CD14-positive monocyte (primary cell): ENCODE results near the gene RGS9. TPM values are rescaled to one million over a fixed set of nuclear protein-coding genes. Genes with fewer than 3 reads are reported as not detected.
"Not testable (repeated sequence)": the region's sequence is repeated elsewhere in the genome, so short reads cannot be mapped to it uniquely, and the experiment has no call there.

ENCODE experiments used
- DNase-seq, 3 donors: peaks; one replicate each; pipeline ENCODE4 v3.0.0-alpha.2; 2011 to 2022
- H2AFZ ChIP-seq: 2 replicates; pipeline ENCODE4 v1.6.0; 2012; ENCODE audit warnings: mild to moderate bottlenecking, low read depth, low read length, inconsistent platforms; ENCODE audit not compliant: insufficient read depth, poor library complexity, severe bottlenecking
- H3K27ac ChIP-seq, 2 donors: 1 replicate in 1 of 2; 2 replicates in 1 of 2; pipeline ENCODE4 v1.5.1; 2012 to 2013; ENCODE audit warnings: low read length in 2 of 2, control low read depth in 1 of 2, inconsistent platforms in 1 of 2, low read depth in 1 of 2, mild to moderate bottlenecking in 1 of 2
- H3K27me3 ChIP-seq, 2 donors: one replicate each; pipeline versions ENCODE4 v1.6.0 to v1.6.1; 2011 to 2013; ENCODE audit warnings: low read length in 2 of 2; ENCODE audit not compliant: control insufficient read depth in 2 of 2, insufficient read depth in 2 of 2
- H3K36me3 ChIP-seq, 2 donors: replicated peaks in 1 of 2; 1 replicate in 1 of 2; 2 replicates in 1 of 2; pipeline versions ENCODE4 v1.5.1 to v1.6.1; 2012 to 2013; ENCODE audit warnings: low read length in 2 of 2, control low read depth in 1 of 2, inconsistent platforms in 1 of 2, mild to moderate bottlenecking in 1 of 2; ENCODE audit not compliant: insufficient read depth in 2 of 2, control insufficient read depth in 1 of 2
- H3K4me1 ChIP-seq, 2 donors: 1 replicate in 1 of 2; 2 replicates in 1 of 2; pipeline versions ENCODE4 v1.5.1 to v1.6.1; 2012 to 2013; ENCODE audit warnings: low read length in 2 of 2, control low read depth in 1 of 2, inconsistent platforms in 1 of 2, mild to moderate bottlenecking in 1 of 2, moderate library complexity in 1 of 2; ENCODE audit not compliant: insufficient read depth in 2 of 2, control insufficient read depth in 1 of 2
- H3K4me2 ChIP-seq: replicated peaks from 2 replicates; pipeline ENCODE3; 2012; ENCODE audit warnings: low read length, moderate library complexity, mild to moderate bottlenecking; ENCODE audit not compliant: poor library complexity, severe bottlenecking; ENCODE audit errors: extremely low read depth
- H3K4me3 ChIP-seq, 3 experiments: fragments of 200-600 bp in 1 of 3; sonication (generic) in 1 of 3; replicated peaks in 1 of 3; 1 replicate in 2 of 3; 2 replicates in 1 of 3; pipeline ENCODE4 v1.5.1; 2011 to 2013; ENCODE audit warnings: low read length in 3 of 3, mild to moderate bottlenecking in 3 of 3, control low read depth in 2 of 3, low read depth in 2 of 3, inconsistent platforms in 1 of 3, moderate library complexity in 1 of 3
- H3K79me2 ChIP-seq: 2 replicates; pipeline ENCODE4 v1.6.0; 2012; ENCODE audit warnings: mild to moderate bottlenecking, control low read depth, inconsistent platforms, low read length, moderate library complexity; ENCODE audit not compliant: insufficient read depth
- H3K9ac ChIP-seq: 2 replicates; pipeline ENCODE4 v1.6.0; 2017; ENCODE audit warnings: low read length, mild to moderate bottlenecking; ENCODE audit not compliant: insufficient read depth, poor library complexity, severe bottlenecking
- H3K9me3 ChIP-seq, 2 donors: replicated peaks in 1 of 2; 1 replicate in 1 of 2; 2 replicates in 1 of 2; pipeline versions ENCODE4 v1.5.1 to v1.6.1; 2012 to 2013; ENCODE audit warnings: low read length in 2 of 2, control low read depth in 1 of 2; ENCODE audit not compliant: control insufficient read depth in 1 of 2, insufficient read depth in 1 of 2
- H4K20me1 ChIP-seq: 2 replicates; pipeline ENCODE4 v1.6.0; 2012; ENCODE audit warnings: mild to moderate bottlenecking, low read length, control low read depth, moderate library complexity; ENCODE audit not compliant: insufficient read depth
- H3K27ac Mint-ChIP-seq, 7 donors: one replicate each; pipeline ENCODE4 v1.8.0; 2020; ENCODE audit warnings: mild to moderate bottlenecking in 7 of 7, mixed read lengths in 7 of 7, moderate library complexity in 6 of 7, inconsistent platforms in 2 of 7
- H3K27me3 Mint-ChIP-seq, 3 donors: one replicate each; pipeline ENCODE4 v1.8.0; 2021 to 2022; ENCODE audit warnings: low read depth in 3 of 3, mild to moderate bottlenecking in 3 of 3, mixed read lengths in 3 of 3, moderate library complexity in 3 of 3, inconsistent platforms in 1 of 3
- H3K36me3 Mint-ChIP-seq, 2 donors: one replicate each; pipeline ENCODE4 v1.8.0; 2020; ENCODE audit warnings: mixed read lengths in 2 of 2, inconsistent platforms in 1 of 2, mild to moderate bottlenecking in 1 of 2
- H3K4me1 Mint-ChIP-seq: one replicate; pipeline ENCODE4 v1.8.0; 2020; ENCODE audit warnings: mild to moderate bottlenecking, mixed read lengths
- H3K4me3 Mint-ChIP-seq, 2 donors: one replicate each; pipeline ENCODE4 v1.8.0; 2020; ENCODE audit warnings: mild to moderate bottlenecking in 2 of 2, mixed read lengths in 2 of 2, moderate library complexity in 1 of 2
- H3K9me3 Mint-ChIP-seq, 7 donors: one replicate each; pipeline ENCODE4 v1.8.0; 2020 to 2022; ENCODE audit warnings: mixed read lengths in 7 of 7, mild to moderate bottlenecking in 6 of 7, moderate library complexity in 6 of 7, inconsistent platforms in 2 of 7
- WGBS: methylation state at CpG from one replicate; pipeline ENCODE4 v1.1.5; 2013; ENCODE audit warnings: missing lambda C conversion rate; ENCODE audit not compliant: insufficient coverage; 5-methylcytosine and 5-hydroxymethylcytosine counted together
- intact Hi-C, 2 donors: fragments of 100-400 bp; cut with micrococcal nuclease; formaldehyde crosslinking; loops; one replicate each; pipeline versions ENCODE4 v1.15.0 to v1.15.1; 2023
- polyA plus RNA-seq, 3 donors: library from polyadenylated mRNA; depleted of rRNA in 1 of 3; unstranded in 2 of 3; stranded (reverse) in 1 of 3; fragments of 300-500 nt in 2 of 3; fragments of >200 nt in 1 of 3; fragmentation: Illumina TruSeq in 2 of 3; gene quantifications; 1 replicate in 2 of 3; 2 replicates in 1 of 3; pipeline ENCODE4 v1.2.3, GENCODE V29; 2012 to 2021
- TF ChIP-seq, protein P1 (sequence below): fragments of 200-600 bp; IDR thresholded peaks from one replicate; pipeline ENCODE4 v1.8.0; 2022; ENCODE audit warnings: antibody characterized with exemption, mild to moderate bottlenecking

The RGS9 gene
- polyA plus RNA-seq, 3 donors: 0.08 TPM; not detected in 2

GRCh38 chr17:65204001-65204400 is 66.8 kb downstream of the RGS9 start:
- no peak overlapping the region for H3K4me3 ChIP-seq
- H3K27ac ChIP-seq: no peak overlapping the region
- WGBS: 98% methylated on average over 8 of the region's 13 CpGs
- no peak overlapping the region for H2AFZ ChIP-seq
- H3K9me3 ChIP-seq: no peaks in the 10 kb centered on the region
- DNase-seq: no peak
- Mint-ChIP-seq H3K9me3 (no peaks in the 10 kb centered on the region), H3K27ac (no peak overlapping the region), H3K4me3 (no peak overlapping the region), H3K4me1 (peaks cover 16% of the 10 kb centered on the region), H3K27me3 (peaks cover 0 to 12% (median 4%) of the 10 kb centered on the region in 3 donors), H3K36me3 (no peaks in the 10 kb centered on the region)
- H3K27me3 ChIP-seq: no peaks in the 10 kb centered on the region
- H3K4me1 ChIP-seq: peaks cover 8 to 12% of the 10 kb centered on the region in 2 donors
- intact Hi-C loops: no loop called here
- H3K36me3 ChIP-seq: no peaks in the 10 kb centered on the region
- TF ChIP-seq, protein P1, sequence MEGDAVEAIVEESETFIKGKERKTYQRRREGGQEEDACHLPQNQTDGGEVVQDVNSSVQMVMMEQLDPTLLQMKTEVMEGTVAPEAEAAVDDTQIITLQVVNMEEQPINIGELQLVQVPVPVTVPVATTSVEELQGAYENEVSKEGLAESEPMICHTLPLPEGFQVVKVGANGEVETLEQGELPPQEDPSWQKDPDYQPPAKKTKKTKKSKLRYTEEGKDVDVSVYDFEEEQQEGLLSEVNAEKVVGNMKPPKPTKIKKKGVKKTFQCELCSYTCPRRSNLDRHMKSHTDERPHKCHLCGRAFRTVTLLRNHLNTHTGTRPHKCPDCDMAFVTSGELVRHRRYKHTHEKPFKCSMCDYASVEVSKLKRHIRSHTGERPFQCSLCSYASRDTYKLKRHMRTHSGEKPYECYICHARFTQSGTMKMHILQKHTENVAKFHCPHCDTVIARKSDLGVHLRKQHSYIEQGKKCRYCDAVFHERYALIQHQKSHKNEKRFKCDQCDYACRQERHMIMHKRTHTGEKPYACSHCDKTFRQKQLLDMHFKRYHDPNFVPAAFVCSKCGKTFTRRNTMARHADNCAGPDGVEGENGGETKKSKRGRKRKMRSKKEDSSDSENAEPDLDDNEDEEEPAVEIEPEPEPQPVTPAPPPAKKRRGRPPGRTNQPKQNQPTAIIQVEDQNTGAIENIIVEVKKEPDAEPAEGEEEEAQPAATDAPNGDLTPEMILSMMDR: no peak
- H3K9ac ChIP-seq: no peak overlapping the region
- H4K20me1 ChIP-seq: no peaks in the 10 kb centered on the region
- no peak overlapping the region for H3K4me2 ChIP-seq
- H3K79me2 ChIP-seq: no peaks in the 10 kb centered on the region

DNA sequence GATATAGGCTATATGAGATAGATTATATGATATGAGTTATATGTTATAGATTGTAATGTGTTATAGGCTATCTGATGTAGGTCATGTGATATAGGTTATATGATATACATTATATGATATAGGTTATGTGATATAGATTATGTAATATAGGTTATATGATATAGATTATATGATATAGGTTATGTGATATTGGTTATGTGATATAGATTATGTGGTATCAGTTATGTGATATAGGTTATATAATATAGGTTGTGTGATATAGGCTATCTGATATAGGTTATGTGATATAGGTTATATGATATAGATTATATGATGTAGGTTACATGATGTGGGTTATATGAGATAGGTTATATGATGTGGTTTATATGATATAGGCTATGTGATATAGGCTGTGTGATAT is 68.5 kb downstream of the RGS9 start:
- DNase-seq: no peak
- intact Hi-C loops: no loop called here
- peaks cover 8 to 12% of the 10 kb centered on the region in 2 donors for H3K4me1 ChIP-seq
- no peaks in the 10 kb centered on the region for H3K79me2 ChIP-seq
- no peak overlapping the region for H3K4me3 ChIP-seq
- Mint-ChIP-seq H3K27me3 (peaks cover 0 to 10% (median 9%) of the 10 kb centered on the region in 3 donors), H3K36me3 (no peaks in the 10 kb centered on the region), H3K4me1 (peaks cover 16% of the 10 kb centered on the region), H3K9me3 (no peaks in the 10 kb centered on the region), H3K27ac (no peak overlapping the region), H3K4me3 (no peak overlapping the region)
- H3K4me2 ChIP-seq: no peak overlapping the region
- H3K27me3 ChIP-seq: no peaks in the 10 kb centered on the region
- H3K9me3 ChIP-seq: no peaks in the 10 kb centered on the region
- no peak overlapping the region for H2AFZ ChIP-seq
- TF ChIP-seq, protein P1: no peak
- no peaks in the 10 kb centered on the region for H4K20me1 ChIP-seq
- no peak overlapping the region for H3K9ac ChIP-seq
- no peak overlapping the region for H3K27ac ChIP-seq
- no peaks in the 10 kb centered on the region for H3K36me3 ChIP-seq

GRCh38 chr17:65207448-65207847 is 70.3 kb downstream of the RGS9 start:
- H3K27me3 Mint-ChIP-seq: peaks cover 0 to 12% (median 11%) of the 10 kb centered on the region in 3 donors
- H3K9ac ChIP-seq, H4K20me1 ChIP-seq, H3K27me3 ChIP-seq, intact Hi-C loops, H3K27ac Mint-ChIP-seq, H3K4me1 Mint-ChIP-seq, DNase-seq, H3K4me2 ChIP-seq, H3K79me2 ChIP-seq, H2AFZ ChIP-seq, H3K4me3 Mint-ChIP-seq, H3K36me3 ChIP-seq, H3K9me3 Mint-ChIP-seq, H3K27ac ChIP-seq, H3K36me3 Mint-ChIP-seq, H3K4me3 ChIP-seq, H3K9me3 ChIP-seq: not testable (repeated sequence)
- H3K4me1 ChIP-seq: peaks cover 8 to 12% of the 10 kb centered on the region in 2 donors
- 67% methylated on average over 1 of the region's 1 CpG for WGBS
